CD14-positive monocyte (primary cell): ENCODE measurements around the gene ARL17B. TPM values are rescaled to one million over a fixed set of nuclear protein-coding genes. Genes with fewer than 3 reads are reported as not detected.
"Not testable (repeated sequence)": the region's sequence is repeated elsewhere in the genome, so short reads cannot be mapped to it uniquely, and the experiment has no call there.

Source experiments
- DNase-seq, 3 donors: peaks; one replicate each; pipeline ENCODE4 v3.0.0-alpha.2; 2011 to 2022
- H2AFZ ChIP-seq: 2 replicates; pipeline ENCODE4 v1.6.0; 2012; ENCODE audit warnings: mild to moderate bottlenecking, low read depth, low read length, inconsistent platforms; ENCODE audit not compliant: insufficient read depth, poor library complexity, severe bottlenecking
- H3K27ac ChIP-seq, 2 donors: 1 replicate in 1 of 2; 2 replicates in 1 of 2; pipeline ENCODE4 v1.5.1; 2012 to 2013; ENCODE audit warnings: low read length in 2 of 2, control low read depth in 1 of 2, inconsistent platforms in 1 of 2, low read depth in 1 of 2, mild to moderate bottlenecking in 1 of 2
- H3K27me3 ChIP-seq, 2 donors: one replicate each; pipeline versions ENCODE4 v1.6.0 to v1.6.1; 2011 to 2013; ENCODE audit warnings: low read length in 2 of 2; ENCODE audit not compliant: control insufficient read depth in 2 of 2, insufficient read depth in 2 of 2
- H3K36me3 ChIP-seq, 2 donors: replicated peaks in 1 of 2; 1 replicate in 1 of 2; 2 replicates in 1 of 2; pipeline versions ENCODE4 v1.5.1 to v1.6.1; 2012 to 2013; ENCODE audit warnings: low read length in 2 of 2, control low read depth in 1 of 2, inconsistent platforms in 1 of 2, mild to moderate bottlenecking in 1 of 2; ENCODE audit not compliant: insufficient read depth in 2 of 2, control insufficient read depth in 1 of 2
- H3K4me1 ChIP-seq, 2 donors: 1 replicate in 1 of 2; 2 replicates in 1 of 2; pipeline versions ENCODE4 v1.5.1 to v1.6.1; 2012 to 2013; ENCODE audit warnings: low read length in 2 of 2, control low read depth in 1 of 2, inconsistent platforms in 1 of 2, mild to moderate bottlenecking in 1 of 2, moderate library complexity in 1 of 2; ENCODE audit not compliant: insufficient read depth in 2 of 2, control insufficient read depth in 1 of 2
- H3K4me2 ChIP-seq: replicated peaks from 2 replicates; pipeline ENCODE3; 2012; ENCODE audit warnings: low read length, moderate library complexity, mild to moderate bottlenecking; ENCODE audit not compliant: poor library complexity, severe bottlenecking; ENCODE audit errors: extremely low read depth
- H3K4me3 ChIP-seq, 3 experiments: fragments of 200-600 bp in 1 of 3; sonication (generic) in 1 of 3; replicated peaks in 1 of 3; 1 replicate in 2 of 3; 2 replicates in 1 of 3; pipeline ENCODE4 v1.5.1; 2011 to 2013; ENCODE audit warnings: low read length in 3 of 3, mild to moderate bottlenecking in 3 of 3, control low read depth in 2 of 3, low read depth in 2 of 3, inconsistent platforms in 1 of 3, moderate library complexity in 1 of 3
- H3K79me2 ChIP-seq: 2 replicates; pipeline ENCODE4 v1.6.0; 2012; ENCODE audit warnings: mild to moderate bottlenecking, control low read depth, inconsistent platforms, low read length, moderate library complexity; ENCODE audit not compliant: insufficient read depth
- H3K9ac ChIP-seq: 2 replicates; pipeline ENCODE4 v1.6.0; 2017; ENCODE audit warnings: low read length, mild to moderate bottlenecking; ENCODE audit not compliant: insufficient read depth, poor library complexity, severe bottlenecking
- H3K9me3 ChIP-seq, 2 donors: replicated peaks in 1 of 2; 1 replicate in 1 of 2; 2 replicates in 1 of 2; pipeline versions ENCODE4 v1.5.1 to v1.6.1; 2012 to 2013; ENCODE audit warnings: low read length in 2 of 2, control low read depth in 1 of 2; ENCODE audit not compliant: control insufficient read depth in 1 of 2, insufficient read depth in 1 of 2
- H4K20me1 ChIP-seq: 2 replicates; pipeline ENCODE4 v1.6.0; 2012; ENCODE audit warnings: mild to moderate bottlenecking, low read length, control low read depth, moderate library complexity; ENCODE audit not compliant: insufficient read depth
- H3K27ac Mint-ChIP-seq, 7 donors: one replicate each; pipeline ENCODE4 v1.8.0; 2020; ENCODE audit warnings: mild to moderate bottlenecking in 7 of 7, mixed read lengths in 7 of 7, moderate library complexity in 6 of 7, inconsistent platforms in 2 of 7
- H3K27me3 Mint-ChIP-seq, 3 donors: one replicate each; pipeline ENCODE4 v1.8.0; 2021 to 2022; ENCODE audit warnings: low read depth in 3 of 3, mild to moderate bottlenecking in 3 of 3, mixed read lengths in 3 of 3, moderate library complexity in 3 of 3, inconsistent platforms in 1 of 3
- H3K36me3 Mint-ChIP-seq, 2 donors: one replicate each; pipeline ENCODE4 v1.8.0; 2020; ENCODE audit warnings: mixed read lengths in 2 of 2, inconsistent platforms in 1 of 2, mild to moderate bottlenecking in 1 of 2
- H3K4me1 Mint-ChIP-seq: one replicate; pipeline ENCODE4 v1.8.0; 2020; ENCODE audit warnings: mild to moderate bottlenecking, mixed read lengths
- H3K4me3 Mint-ChIP-seq, 2 donors: one replicate each; pipeline ENCODE4 v1.8.0; 2020; ENCODE audit warnings: mild to moderate bottlenecking in 2 of 2, mixed read lengths in 2 of 2, moderate library complexity in 1 of 2
- H3K9me3 Mint-ChIP-seq, 7 donors: one replicate each; pipeline ENCODE4 v1.8.0; 2020 to 2022; ENCODE audit warnings: mixed read lengths in 7 of 7, mild to moderate bottlenecking in 6 of 7, moderate library complexity in 6 of 7, inconsistent platforms in 2 of 7
- WGBS: methylation state at CpG from one replicate; pipeline ENCODE4 v1.1.5; 2013; ENCODE audit warnings: missing lambda C conversion rate; ENCODE audit not compliant: insufficient coverage; 5-methylcytosine and 5-hydroxymethylcytosine counted together
- intact Hi-C, 2 donors: fragments of 100-400 bp; cut with micrococcal nuclease; formaldehyde crosslinking; loops; one replicate each; pipeline versions ENCODE4 v1.15.0 to v1.15.1; 2023
- polyA plus RNA-seq, 3 donors: library from polyadenylated mRNA; depleted of rRNA in 1 of 3; unstranded in 2 of 3; stranded (reverse) in 1 of 3; fragments of 300-500 nt in 2 of 3; fragments of >200 nt in 1 of 3; fragmentation: Illumina TruSeq in 2 of 3; gene quantifications; 1 replicate in 2 of 3; 2 replicates in 1 of 3; pipeline ENCODE4 v1.2.3, GENCODE V29; 2012 to 2021
- TF ChIP-seq, protein P1 (sequence below): fragments of 200-600 bp; IDR thresholded peaks from one replicate; pipeline ENCODE4 v1.8.0; 2022; ENCODE audit warnings: antibody characterized with exemption, mild to moderate bottlenecking

ARL17B gene
- polyA plus RNA-seq, 3 donors = 12.0 to 14.3 (median 13.6) TPM

DNA sequence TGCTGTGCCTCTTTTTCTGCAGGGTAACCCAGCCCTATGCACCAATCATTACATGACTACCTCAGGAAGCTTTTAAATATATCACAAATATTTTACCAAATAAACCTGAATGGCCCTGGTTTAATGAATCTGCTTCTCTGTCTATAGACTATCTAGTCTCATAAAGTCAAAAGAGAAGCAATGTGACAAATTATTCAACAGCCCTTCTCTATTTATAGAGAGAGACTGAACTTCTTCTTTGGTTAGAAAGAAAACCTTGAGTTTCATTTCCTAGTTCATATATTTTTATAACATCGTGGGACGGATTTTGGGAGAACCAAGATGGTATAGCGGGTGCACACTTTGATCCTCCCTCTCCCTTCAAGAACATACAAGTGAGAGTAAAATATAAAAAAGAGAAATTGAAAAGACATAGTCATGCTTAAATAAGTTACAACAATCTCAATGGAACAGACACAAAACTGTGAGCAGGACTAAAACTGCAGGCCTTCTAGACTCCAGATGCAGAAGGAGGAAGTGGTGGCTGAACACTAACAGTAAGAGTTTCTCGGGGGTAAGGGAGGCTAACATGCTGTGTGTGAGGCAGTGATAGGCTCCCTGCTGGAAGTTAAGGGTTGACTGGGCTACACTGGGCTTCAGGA is 70.5 kb downstream of the ARL17B start:
- H3K36me3 ChIP-seq, H3K79me2 ChIP-seq, H3K36me3 Mint-ChIP-seq, H3K27me3 Mint-ChIP-seq, H4K20me1 ChIP-seq, intact Hi-C loops, H3K27me3 ChIP-seq, H3K9me3 ChIP-seq, H3K9me3 Mint-ChIP-seq: not testable (repeated sequence)
- Histone ChIP-seq H3K4me3 (peak overlapping the region in 2 of 3 experiments; percentile 7 to 44), H3K4me1 (peaks cover 20 to 23% of the 10 kb centered on the region in 2 donors), H3K27ac (peak overlapping the region; percentile 64 to 77), H3K4me2 (peak overlapping the region; percentile 36), H2AFZ (peak overlapping the region; percentile 16), H3K9ac (peak overlapping the region; percentile 41)
- Mint-ChIP-seq H3K4me3 (peak overlapping the region; percentile 47 to 78), H3K4me1 (peaks cover 25% of the 10 kb centered on the region), H3K27ac (peak overlapping the region; percentile 90 to 96 (median 94))
- peak; percentile 45 to 61 (median 50) for DNase-seq
- WGBS = no CpG with 5 or more reads among the region's 4 CpGs

DNA sequence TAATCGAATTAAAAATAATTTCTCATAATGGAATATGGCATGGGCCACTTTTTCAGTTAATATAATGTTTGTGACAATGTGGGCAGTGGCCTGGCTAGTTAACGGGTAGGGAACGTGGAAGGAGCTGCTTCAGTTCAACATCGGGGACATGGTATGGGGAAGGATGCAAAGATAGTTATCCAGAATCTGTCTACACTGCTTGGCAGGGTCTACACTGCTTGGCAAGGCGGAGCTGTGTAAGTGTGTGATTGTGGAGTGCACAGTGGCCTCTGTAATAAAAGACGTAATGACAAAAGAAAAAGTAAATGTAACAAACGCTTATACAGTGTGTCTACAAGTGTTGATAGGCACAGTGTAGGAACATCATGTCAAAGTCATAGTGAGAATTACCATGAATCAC is 74.0 kb downstream of the ARL17B start:
- H3K27me3 ChIP-seq, H3K27me3 Mint-ChIP-seq, H3K9me3 ChIP-seq, H3K27ac Mint-ChIP-seq, DNase-seq, H2AFZ ChIP-seq, H3K9me3 Mint-ChIP-seq, H3K36me3 ChIP-seq, H3K27ac ChIP-seq, H4K20me1 ChIP-seq, H3K4me3 ChIP-seq, H3K79me2 ChIP-seq, H3K4me2 ChIP-seq, H3K36me3 Mint-ChIP-seq, H3K9ac ChIP-seq: not testable (repeated sequence)
- intact Hi-C loops = loop anchor here in 1 of 2 donors (10.0 kb wide), 1 partner anchor 93 kb away; the partner anchor contains the start of gene KANSL1
- peaks cover 20 to 23% of the 10 kb centered on the region in 2 donors for H3K4me1 ChIP-seq
- peaks cover 25% of the 10 kb centered on the region for H3K4me1 Mint-ChIP-seq
- WGBS = 90% methylated on average over 5 of the region's 7 CpGs
- peak overlapping the region in 1 of 2 donors; percentile 24 for H3K4me3 Mint-ChIP-seq

DNA sequence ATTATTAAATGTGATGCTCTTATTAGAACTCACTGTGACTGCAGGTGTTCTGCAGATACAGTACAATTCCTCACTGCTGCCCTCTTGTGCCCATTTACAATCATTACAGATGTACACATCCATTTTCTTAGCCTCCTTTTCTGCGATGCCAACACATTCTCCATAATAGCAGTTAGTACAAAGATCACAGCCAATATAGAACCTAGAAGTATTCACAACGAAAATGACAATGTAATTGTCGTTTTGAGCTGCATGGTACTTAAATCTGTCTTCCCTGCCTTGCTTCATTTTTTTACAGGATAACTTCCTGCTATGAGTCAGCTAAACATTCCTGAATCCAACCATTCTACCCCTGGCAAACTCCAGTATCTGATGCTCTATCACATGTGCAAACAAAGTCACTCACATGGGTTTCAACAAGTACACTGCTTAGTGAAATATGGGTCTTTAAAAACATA is 74.8 kb downstream of the ARL17B start:
- H3K4me1 Mint-ChIP-seq = peaks cover 24% of the 10 kb centered on the region
- TF ChIP-seq, protein P1, sequence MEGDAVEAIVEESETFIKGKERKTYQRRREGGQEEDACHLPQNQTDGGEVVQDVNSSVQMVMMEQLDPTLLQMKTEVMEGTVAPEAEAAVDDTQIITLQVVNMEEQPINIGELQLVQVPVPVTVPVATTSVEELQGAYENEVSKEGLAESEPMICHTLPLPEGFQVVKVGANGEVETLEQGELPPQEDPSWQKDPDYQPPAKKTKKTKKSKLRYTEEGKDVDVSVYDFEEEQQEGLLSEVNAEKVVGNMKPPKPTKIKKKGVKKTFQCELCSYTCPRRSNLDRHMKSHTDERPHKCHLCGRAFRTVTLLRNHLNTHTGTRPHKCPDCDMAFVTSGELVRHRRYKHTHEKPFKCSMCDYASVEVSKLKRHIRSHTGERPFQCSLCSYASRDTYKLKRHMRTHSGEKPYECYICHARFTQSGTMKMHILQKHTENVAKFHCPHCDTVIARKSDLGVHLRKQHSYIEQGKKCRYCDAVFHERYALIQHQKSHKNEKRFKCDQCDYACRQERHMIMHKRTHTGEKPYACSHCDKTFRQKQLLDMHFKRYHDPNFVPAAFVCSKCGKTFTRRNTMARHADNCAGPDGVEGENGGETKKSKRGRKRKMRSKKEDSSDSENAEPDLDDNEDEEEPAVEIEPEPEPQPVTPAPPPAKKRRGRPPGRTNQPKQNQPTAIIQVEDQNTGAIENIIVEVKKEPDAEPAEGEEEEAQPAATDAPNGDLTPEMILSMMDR = peak; percentile 90
- H3K27me3 ChIP-seq, H3K27ac Mint-ChIP-seq, H3K9ac ChIP-seq, H3K36me3 Mint-ChIP-seq, H3K27ac ChIP-seq, H3K4me3 Mint-ChIP-seq, H3K27me3 Mint-ChIP-seq, H3K9me3 Mint-ChIP-seq, H3K4me2 ChIP-seq, H3K79me2 ChIP-seq, H3K36me3 ChIP-seq, H3K4me3 ChIP-seq, H4K20me1 ChIP-seq, H3K9me3 ChIP-seq: not testable (repeated sequence)
- peaks cover 18 to 22% of the 10 kb centered on the region in 2 donors for H3K4me1 ChIP-seq
- 0% methylated on average over 3 of the region's 3 CpGs for WGBS
- H2AFZ ChIP-seq = peak overlapping the region; percentile 54
- peak; percentile 52 to 72 (median 58) for DNase-seq
- intact Hi-C loops = loop anchor here in 1 of 2 donors (10.0 kb wide), 1 partner anchor 92 kb away; the partner anchor contains the start of gene KANSL1

DNA sequence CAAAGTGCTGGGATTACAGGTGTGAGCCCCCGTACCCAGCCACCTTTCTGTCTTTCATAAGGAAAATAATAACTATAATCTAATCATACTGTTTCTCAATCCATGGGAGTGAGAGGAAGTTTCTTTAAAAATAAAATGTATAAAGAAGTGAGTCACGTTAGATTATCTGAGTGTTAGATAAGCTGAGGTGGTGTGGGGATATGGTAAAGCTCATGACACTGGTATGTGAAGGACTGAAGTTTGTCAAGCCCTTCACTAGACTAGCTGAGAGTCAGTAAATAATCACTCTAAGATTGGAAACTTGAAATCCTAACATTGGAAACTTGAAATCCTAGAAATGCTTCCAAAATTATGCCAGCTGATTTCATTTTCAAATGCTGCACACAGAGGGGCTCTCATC is 76.1 kb downstream of the ARL17B start:
- no CpG with 5 or more reads among the region's 2 CpGs for WGBS
- not testable (repeated sequence) for H3K9me3 Mint-ChIP-seq, H3K9me3 ChIP-seq, H3K27me3 Mint-ChIP-seq, H3K27ac ChIP-seq, H4K20me1 ChIP-seq, DNase-seq, H3K79me2 ChIP-seq, H2AFZ ChIP-seq, H3K27me3 ChIP-seq, H3K27ac Mint-ChIP-seq, H3K4me2 ChIP-seq, H3K36me3 ChIP-seq, H3K4me3 ChIP-seq, H3K4me1 ChIP-seq, H3K9ac ChIP-seq, H3K4me3 Mint-ChIP-seq, H3K36me3 Mint-ChIP-seq
- peaks cover 11% of the 10 kb centered on the region for H3K4me1 Mint-ChIP-seq
- intact Hi-C loops = loop anchor here in 1 of 2 donors (10.0 kb wide), 1 partner anchor 91 kb away; the partner anchor contains the start of gene KANSL1
